Anterior cingulate cortex (tissue), 58 donors: ENCODE data around the gene RMDN2.
A peak's percentile ranks its signal among the peaks of the same experiment; 100 is the strongest.

Experiments used
- DNase-seq, 58 donors: peaks; one replicate each; lab custom pipeline; 2025; lab: John Stamatoyannopoulos, UW

The RMDN2 gene

GRCh38 chr2:37896319-37896718, 28.8 kb upstream of the RMDN2 start:
- DNase-seq = no peak

- DNase-seq = no peak
Observed at GRCh38 chr2:37897511-37897910, 27.6 kb upstream of the RMDN2 start.

GRCh38 chr2:37898448-37898847, 26.6 kb upstream of the RMDN2 start:
- no peak for DNase-seq

GRCh38 chr2:37902991-37903390, 22.1 kb upstream of the RMDN2 start:
- DNase-seq = no peak

GRCh38 chr2:37904425-37904824, 20.7 kb upstream of the RMDN2 start:
- no peak for DNase-seq

- no peak for DNase-seq
Observed at GRCh38 chr2:37904993-37905392, 20.1 kb upstream of the RMDN2 start.

- DNase-seq = no peak
Observed at GRCh38 chr2:37906131-37906530, 19.0 kb upstream of the RMDN2 start.

- DNase-seq = no peak
Observed at GRCh38 chr2:37907501-37908225, 17.4 kb upstream of the RMDN2 start.

- no peak for DNase-seq
Observed at GRCh38 chr2:37911296-37911873, 13.7 kb upstream of the RMDN2 start.

GRCh38 chr2:37912056-37912455, 13.0 kb upstream of the RMDN2 start:
- no peak for DNase-seq

GRCh38 chr2:37912616-37913015, 12.5 kb upstream of the RMDN2 start:
- no peak for DNase-seq

GRCh38 chr2:37914340-37914739, 10.7 kb upstream of the RMDN2 start:
- no peak for DNase-seq

- no peak for DNase-seq
Observed at GRCh38 chr2:37915773-37916172, 9.3 kb upstream of the RMDN2 start.

- DNase-seq = peak in 26 of 58 donors; percentile 4 to 72 (median 22)
Observed at GRCh38 chr2:37916512-37917082, 8.5 kb upstream of the RMDN2 start.

GRCh38 chr2:37917281-37918228, 7.5 kb upstream of the RMDN2 start:
- no peak for DNase-seq

- DNase-seq = no peak
Observed at GRCh38 chr2:37918742-37919186, 6.3 kb upstream of the RMDN2 start.

- DNase-seq = no peak
Observed at GRCh38 chr2:37919631-37920032, 5.5 kb upstream of the RMDN2 start.

GRCh38 chr2:37920570-37920969, 4.5 kb upstream of the RMDN2 start:
- no peak for DNase-seq

- no peak for DNase-seq
Observed at GRCh38 chr2:37921781-37922180, 3.3 kb upstream of the RMDN2 start.

GRCh38 chr2:37923308-37924055, 1.6 kb upstream of the RMDN2 start:
- DNase-seq = no peak
